ENCODE data around the gene GABRB1.

DNA sequence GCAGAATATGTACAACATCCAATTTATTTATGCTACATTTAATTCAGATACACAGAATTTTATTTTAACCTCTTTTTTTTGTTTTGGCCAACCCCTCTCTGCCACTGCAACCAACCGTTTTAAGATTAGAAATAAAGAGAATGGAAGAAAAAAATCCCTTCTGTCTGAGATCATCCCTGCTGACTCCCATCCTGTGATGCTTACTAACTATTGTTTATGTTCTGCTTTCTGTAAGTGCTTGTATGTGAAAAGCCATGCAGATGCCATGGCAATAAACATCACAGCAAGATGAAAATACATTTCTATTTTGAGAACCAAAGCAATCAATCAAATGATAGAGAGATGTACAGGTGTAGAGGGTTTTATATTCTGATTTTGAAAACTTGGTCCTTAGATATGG is 70.1 kb downstream of the GABRB1 start:
- TF ChIP-seq, protein P1, sequence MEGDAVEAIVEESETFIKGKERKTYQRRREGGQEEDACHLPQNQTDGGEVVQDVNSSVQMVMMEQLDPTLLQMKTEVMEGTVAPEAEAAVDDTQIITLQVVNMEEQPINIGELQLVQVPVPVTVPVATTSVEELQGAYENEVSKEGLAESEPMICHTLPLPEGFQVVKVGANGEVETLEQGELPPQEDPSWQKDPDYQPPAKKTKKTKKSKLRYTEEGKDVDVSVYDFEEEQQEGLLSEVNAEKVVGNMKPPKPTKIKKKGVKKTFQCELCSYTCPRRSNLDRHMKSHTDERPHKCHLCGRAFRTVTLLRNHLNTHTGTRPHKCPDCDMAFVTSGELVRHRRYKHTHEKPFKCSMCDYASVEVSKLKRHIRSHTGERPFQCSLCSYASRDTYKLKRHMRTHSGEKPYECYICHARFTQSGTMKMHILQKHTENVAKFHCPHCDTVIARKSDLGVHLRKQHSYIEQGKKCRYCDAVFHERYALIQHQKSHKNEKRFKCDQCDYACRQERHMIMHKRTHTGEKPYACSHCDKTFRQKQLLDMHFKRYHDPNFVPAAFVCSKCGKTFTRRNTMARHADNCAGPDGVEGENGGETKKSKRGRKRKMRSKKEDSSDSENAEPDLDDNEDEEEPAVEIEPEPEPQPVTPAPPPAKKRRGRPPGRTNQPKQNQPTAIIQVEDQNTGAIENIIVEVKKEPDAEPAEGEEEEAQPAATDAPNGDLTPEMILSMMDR (conservative IDR thresholded peaks at IDR 0.05; ENCODE audit: low read length): no peak
- no peak for TF ChIP-seq EZH2phosphoT487 (IDR thresholded peaks at IDR 0.05; ENCODE audit: borderline replicate concordance, low read depth, low read length)
